ENCODE results near the gene KRT75.

The KRT75 gene

DNA sequence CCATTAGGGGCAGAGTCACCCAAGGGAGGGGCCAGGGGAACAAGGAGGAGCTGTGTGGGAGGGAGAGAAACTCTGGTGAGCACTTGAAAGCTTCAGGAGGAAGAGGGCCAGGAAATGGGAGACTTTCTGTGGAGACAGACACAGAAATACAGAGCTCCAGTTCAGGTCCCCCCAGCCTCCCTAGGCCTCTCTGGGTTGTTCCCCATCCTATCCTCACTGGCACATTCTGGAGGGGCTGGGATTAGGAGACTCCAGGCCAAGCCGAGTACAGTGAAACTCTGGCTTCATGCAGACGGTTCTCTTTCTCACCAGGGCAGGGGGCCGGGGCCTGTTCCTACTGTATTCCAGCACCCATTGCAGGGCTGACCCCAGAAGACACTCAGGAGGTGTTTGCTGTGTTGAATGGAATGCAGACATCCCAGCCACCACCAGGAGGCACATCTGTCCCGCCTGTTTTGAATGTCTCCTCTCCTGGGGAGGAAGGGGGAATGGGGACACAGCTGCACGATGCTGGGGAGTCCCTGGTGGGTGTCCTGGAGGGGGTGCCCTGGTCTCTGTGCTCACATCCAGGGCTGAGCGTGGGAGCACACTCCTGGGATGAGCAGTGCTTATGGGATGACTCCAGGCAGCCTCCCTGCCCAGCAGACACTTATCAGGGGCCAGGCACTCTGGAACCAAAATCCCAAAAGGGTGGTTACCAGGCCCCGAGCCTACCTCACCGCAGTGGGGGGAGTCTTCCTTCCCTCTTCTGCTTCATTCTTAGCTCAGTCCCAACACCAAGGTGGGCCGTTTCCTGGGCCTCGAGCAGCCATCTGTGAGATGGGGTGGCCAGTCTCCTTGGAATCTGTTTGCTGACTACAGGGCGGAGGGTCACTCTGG lies 43.2 kb downstream of the KRT75 start:
- DNase-seq = no peak

DNA sequence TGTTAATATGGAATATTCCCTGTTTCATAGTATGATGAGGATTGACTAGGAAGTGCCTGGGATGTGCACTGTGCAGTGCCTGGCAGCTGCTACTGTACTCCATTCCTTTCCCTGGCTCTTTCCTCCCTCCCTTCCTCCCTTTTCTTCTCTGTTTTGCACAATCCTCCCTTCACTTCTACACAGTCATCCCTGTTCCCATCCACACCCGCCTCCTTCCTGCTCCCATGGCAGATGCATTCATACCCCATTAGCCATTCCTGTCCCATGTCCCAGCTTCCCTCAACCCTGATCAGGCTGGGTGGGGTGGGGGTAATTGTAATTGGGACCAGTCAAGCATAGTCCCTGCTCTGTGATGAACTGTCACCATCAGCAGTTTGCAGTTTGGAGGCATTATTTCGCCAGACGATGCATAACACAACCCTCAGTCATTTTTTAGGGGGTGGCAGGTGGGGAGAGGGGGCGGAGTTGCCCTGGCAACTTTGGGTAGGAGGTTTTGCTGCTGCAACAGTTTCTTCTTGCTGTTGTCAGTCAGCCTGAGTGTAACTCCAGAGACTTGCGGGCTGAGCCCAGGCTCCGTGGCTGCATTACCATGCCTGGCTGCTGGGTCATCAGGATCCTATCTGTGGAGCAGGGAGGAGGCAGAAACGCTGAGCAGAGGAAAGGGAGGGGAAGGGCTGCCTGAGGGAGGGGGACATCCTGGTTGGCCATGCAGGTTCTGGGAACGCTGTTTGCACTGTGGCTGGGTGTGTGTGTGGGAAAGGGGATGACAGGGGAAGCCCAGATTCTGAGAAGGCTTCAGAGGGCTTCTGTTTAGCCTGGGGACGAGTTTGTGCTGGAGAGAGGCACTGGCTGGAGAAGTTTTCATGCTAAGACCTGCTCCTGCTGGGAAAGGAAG lies 44.6 kb downstream of the KRT75 start:
- no peak for DNase-seq

DNA sequence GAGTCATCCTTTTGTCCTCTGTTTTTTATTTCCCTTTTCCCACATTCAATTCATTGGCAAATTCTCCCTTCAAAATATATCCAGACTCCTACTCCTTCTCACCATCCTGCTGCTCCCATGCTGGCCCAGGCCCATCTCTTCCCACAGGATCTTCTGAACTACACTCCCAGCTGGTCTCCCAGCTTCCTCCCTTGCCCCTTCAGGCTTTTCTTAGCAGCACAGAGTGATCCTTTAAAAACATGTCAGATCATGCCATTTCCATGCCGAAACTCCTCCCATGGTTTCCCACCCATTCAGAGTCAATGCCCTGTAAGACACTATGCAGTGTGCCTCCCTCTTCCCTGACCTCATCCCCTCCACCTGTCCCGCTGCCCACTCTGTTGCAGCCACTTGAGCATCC lies 46.3 kb downstream of the KRT75 start:
- DNase-seq = no peak

DNA sequence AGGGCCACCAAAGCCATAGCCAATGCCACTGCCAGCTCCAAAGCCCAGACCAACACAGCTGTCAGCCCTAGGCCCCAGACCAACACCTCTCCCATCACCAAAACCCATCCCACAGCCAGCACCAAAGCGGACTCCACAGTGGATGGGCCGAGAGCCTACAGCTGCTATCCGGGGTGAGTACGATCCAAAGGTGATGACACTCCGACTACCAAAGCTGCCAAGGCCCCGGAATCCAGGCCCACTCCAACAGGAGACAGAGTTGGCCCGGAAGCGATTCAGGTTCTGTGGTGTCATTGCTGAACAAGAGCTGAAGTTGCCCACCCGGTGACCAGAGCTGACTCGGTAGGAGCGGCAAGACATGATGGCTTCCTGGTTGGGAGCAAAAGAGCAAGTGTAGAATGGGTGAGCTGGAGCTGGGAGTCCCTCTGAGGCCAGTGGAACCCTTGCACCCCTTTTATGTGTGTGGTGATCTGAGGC lies 48.9 kb downstream of the KRT75 start, which contains the start of gene KRT84:
TSS of gene KRT84 (minus strand) at position 427 of the 477 bp plus-strand sequence. CDS start at position 360, 67 bp downstream.
- no peak for DNase-seq

DNA sequence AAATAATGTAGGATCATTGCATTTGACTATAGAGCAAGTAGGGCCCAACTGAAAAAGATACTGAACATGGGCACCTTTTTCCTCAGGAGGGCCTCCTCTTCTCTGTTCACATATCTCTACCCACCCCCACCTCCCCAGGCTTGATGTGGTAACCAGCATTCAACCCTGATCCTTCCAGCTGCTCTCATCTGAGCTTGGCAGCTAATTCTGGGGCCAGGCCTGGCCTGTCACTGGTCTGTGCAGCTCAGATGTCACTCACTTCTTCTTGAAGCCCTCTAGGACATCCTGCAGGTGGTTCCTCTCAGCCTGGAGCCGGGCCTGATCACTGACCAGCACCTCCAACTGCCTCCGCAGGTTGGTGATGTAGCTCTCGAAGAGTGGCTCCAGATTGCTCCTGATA lies 50.8 kb downstream of the KRT75 start:
- DNase-seq = no peak

DNA sequence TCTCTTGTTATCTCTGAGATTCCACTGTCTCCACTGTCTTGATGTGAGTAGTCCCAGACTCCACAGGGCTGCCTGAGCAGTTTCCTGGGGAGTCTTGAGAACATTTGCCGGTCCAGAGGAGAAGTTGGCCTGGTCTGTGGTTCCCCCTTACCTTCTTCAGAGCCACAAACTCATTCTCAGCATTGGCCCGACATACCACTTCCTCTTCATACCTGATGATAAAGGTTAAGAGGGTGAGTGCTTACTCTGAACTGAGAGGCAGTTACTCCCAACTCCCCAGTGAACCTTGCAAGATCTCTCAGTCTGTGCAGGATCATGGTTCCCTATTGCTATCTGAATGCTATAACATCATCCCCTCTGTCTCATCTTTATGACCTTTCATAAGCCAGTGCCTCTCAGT lies 51.3 kb downstream of the KRT75 start:
- no peak for DNase-seq

DNA sequence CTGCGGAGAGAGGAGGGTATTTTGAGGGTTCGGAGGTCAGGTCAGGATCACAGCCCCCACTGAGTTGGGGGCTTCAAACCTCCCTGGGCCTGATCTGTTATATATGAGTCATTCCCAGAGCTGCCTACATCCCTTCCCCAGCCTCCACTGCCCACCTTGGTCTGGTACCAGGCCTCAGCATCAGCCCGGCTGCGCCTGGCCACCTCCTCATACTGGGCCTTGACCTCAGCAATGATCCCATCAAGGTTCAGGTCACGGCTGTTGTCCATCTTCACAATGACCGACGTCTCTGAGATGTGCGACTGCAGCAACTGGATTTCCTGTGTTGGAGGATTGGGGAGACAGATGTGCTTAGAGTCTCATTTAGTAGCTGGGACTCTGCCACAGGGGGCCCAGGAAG lies 53.0 kb downstream of the KRT75 start:
- DNase-seq = no peak

DNA sequence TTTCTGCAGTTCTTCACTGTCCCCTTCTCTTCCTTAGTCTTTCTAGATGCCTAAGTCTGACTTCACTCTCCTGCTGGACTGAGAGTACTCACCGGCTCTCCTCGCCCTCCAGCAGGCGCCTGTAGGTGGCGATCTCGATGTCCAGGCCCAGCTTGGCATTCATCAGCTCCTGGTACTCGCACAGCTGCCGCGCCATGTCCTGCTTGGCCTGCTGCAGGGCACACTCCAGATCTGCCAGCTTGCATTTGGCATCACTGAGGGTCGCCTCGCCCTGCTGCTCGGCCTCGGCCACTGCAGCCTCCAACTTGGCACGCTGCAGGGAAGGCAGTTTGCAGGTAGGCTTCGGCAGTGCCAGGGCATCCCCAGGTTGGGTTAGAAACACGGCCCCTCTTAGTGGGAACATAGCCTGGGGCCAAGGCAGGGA lies 53.9 kb downstream of the KRT75 start:
- no peak for DNase-seq

DNA sequence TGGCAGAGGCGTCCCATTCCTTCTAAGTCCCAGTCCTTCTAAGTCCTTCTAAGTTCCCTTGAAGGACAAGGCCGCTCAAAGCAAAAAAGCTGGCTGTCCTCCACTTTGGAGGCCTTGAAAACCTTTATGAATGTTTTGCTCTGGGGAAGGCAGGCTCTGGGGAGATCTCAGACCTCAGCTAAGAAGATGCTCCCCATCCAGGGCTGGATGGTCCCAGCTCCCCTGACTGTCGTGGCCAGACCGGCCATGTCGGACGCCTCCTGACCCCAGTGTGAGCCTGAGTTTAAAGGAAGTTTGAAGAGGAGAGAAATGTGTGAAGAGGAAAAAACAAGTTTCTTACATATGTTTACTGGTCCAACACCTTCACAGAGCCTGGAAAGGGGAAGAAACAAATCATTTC lies 54.6 kb downstream of the KRT75 start:
- no peak for DNase-seq

DNA sequence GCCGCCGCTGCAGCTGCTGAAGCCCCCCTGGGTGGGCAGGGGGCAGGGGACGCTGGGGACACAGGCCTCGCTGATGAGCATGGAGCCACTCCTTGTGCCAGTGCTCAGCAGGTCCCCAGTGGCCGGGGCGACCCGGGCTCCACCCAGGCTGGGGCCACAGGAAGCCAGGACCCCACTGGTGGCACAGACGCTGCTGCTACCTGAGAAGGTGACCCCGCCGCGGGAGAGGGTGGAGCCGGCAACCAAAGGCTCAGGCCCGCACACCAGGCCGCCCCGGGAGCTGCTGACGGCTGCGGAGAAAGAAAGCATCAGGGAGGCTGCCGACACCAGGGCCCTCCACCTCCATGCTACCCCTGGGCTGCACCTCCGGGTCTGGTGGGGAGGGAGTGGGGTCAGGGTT lies 56.1 kb downstream of the KRT75 start:
- no peak for DNase-seq

DNA sequence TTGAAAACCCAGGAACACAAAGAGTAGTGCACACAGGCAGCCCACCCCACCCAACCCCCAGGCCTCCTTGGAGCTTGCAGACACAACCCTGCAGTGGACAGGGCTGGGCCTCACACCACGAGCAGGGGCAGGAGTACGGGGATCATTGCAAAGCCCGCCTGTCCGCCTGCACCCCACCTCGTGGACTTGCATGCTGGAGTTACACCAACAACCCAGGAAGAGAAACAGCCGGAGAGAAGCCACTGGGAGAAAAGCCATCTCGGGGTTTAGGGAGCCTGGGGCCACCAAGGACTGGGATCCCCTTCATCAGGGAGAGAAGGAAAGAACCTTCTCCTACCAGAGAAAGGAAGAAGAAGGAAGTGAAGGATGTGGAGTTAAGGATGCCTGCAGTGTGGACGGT lies 56.9 kb downstream of the KRT75 start:
- DNase-seq = no peak
